ENCODE measurements around the gene TTC31.
"Not testable (repeated sequence)": the region's sequence is repeated elsewhere in the genome, so short reads cannot be mapped to it uniquely, and the experiment has no call there.

The TTC31 gene

DNA sequence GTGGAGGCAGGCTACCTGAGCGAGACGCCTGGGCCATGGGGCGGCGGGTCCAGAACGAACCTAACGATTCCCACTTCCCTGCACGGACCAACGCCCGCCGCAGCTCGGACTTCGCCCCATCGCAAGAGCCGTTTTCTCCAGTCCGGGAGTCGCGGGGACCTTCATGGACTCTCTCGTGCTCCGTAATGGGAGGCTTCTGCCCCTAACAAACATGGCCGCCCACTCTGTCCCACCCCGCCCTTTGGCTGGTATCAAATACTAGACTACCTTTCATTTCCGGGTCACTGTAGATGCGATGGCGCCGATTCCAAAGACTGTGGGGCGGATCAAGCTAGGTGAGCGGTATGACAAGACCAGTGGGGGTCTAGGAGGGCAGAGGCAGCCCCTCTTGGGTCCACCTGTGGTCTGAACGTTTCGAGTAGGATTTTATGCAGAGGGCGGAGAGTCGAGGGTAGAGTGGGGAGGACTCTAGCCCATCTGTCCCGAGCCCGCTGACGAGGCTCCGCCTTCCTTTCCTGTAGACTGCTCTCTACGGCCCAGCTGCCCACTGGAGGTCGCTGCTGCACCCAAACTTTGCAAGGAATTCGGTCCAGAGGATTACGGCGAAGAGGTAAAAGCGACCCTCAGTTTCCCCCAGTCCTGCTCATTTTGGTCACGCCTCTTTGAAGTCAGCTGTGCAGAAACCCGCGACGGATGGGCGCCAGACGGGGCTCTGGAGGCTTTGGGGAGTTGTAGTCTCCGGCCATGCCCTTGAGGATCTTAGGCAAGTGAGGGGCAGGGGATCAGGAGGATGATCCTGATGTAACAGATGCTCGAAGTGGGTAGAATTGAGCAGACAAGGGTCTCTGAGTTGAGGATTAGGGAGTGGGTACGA, at the start of gene TTC31, which contains the start of gene CCDC142:
TTC31 (plus strand) TSS at position 281 of the 874 bp plus-strand sequence; CDS start at position 296, 15 bp downstream.
CCDC142 (minus strand) TSS at position 198 of the 874 bp plus-strand sequence; CDS start at position 37, 161 bp downstream.
- peak; percentile 57 for FAIRE-seq

DNA sequence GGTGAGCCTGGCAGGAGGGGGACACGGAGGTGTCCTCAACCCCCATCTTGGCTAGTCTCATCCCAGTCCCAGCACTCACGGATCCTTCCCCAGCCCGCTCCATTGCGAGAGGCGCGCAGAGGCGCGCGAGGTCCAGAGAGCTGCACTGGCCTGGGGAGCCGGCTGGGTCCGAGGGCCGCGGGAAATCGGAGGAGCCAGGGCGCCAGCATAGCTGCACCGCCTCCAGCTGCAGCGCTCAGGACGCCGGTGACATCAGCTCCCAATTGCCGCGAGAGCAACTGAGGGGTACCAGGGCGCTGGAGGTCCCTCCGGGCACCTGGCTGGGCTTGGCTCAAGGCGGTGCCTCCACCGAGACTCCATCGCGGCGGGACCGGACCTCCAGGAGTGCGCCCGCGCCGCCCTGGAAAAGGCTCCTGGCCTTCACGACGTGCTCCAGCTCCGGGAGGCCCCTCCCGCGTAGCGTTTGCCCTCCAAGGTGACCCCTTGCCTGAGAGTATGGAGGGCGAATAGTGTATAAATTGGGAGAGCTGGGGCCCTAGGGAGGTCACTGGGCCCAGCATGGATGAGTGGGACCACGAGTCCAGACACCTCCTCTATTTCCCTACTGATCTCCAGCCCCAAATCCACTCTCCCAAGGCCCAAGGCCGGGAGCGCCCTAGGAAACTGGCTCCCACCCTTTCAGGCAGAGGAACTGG, 46.6 kb upstream of the TTC31 start:
- FAIRE-seq = no peak

DNA sequence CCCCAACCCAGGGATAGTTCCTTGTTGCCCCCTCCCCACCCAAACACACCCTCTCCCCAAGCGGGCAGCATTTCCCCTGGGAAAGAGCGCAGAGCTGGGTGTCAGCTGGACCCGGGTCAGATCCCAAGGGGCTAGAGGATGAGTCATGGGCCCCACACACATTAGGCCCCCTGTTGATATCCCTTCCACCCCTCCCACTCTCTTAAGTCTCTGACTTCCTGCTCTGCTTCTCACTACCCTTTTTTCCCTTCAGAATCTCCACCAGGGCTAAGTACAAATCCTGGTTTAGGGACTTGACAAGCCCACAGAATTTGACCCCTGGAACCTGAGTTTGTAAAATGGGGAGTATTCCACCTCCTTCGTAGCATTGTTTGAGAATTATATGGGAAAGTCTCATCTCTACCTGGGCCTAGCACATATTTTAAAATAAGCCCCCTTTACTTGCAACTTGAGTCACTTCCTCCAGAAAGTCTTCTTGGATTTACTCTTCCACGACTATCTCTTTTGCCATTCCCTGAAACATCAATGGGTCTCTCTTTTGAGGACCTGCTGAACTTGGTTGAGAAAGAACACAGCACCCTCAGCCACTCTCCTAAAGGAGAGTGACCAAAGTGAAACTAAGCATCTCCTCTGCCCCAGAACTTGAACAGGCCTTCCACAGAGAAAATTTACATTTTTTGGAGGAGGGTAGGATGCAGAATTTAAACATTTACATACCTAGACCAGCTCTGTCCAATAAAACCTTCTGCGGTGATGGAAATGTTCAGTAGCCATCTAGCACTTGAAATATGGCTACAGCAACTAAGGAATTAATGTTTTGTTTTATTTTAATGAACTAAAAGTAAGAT, 45.8 kb upstream of the TTC31 start:
- no peak for FAIRE-seq

DNA sequence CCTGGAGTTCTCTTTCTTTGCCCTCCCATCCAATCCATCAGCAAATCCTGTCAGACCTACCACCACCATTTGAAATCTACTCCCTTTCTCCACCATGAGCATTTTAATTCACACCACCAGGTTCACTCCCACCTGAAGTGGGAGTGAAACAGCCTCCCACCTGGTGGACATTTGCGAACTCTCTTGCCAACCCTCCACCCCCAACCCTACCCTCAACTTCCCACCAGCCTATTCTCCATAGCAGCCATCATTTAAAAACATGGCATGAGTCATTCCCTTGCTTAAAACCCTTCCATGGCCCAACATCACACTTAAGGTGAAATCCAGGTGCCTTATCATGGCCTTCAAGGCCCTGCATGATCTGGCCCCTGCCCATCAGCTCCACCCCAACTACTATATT, 44.6 kb upstream of the TTC31 start:
- no peak for FAIRE-seq

DNA sequence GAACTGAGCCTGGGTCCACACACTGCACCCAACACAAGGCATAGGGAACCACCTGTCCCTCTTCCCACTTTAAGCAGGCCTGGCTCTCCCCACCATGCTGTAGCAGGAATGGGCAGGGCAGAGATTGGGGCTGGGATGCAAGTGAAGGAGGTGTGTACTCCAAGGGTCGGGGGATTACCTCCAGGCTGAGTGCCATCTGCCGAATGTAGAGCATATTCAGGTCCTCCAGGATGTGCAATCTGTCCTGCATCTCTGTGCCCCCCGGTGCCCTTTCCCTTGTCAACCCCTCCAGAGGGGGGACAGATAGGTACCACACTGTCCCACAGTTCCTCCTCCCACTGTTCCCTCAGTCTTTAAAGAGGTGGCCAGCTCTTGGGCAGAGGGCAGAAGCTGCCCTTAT, 43.5 kb upstream of the TTC31 start:
- FAIRE-seq = no peak

DNA sequence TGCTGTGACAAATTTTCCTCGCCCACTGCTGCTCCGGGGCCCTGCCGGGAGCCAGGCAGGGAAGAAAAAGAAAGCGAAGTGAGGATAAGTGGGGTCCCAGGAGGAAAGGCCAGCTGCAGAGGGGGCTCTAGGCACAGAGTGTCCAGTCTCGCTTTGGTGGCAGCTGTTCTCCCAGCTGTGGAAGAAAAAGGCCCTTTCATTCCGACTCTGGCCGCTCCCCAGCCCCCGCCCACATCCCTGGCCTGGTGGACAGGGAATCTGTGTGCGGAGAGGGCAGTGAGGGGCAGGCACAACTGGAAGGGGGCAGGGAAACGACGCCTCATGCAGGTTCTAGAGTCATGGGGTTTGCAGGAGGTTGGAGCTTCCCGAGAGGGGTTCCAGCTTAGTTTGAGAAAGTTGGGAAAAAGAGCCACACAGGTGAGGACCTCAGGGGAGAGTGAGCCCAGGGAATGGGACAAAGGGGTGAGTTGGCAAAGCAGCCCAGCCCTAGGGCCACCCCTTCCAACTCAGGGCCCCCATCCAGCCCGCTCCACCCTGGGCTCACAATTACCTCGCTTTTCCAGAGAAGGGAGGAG, 43.0 kb upstream of the TTC31 start:
- FAIRE-seq = no peak

DNA sequence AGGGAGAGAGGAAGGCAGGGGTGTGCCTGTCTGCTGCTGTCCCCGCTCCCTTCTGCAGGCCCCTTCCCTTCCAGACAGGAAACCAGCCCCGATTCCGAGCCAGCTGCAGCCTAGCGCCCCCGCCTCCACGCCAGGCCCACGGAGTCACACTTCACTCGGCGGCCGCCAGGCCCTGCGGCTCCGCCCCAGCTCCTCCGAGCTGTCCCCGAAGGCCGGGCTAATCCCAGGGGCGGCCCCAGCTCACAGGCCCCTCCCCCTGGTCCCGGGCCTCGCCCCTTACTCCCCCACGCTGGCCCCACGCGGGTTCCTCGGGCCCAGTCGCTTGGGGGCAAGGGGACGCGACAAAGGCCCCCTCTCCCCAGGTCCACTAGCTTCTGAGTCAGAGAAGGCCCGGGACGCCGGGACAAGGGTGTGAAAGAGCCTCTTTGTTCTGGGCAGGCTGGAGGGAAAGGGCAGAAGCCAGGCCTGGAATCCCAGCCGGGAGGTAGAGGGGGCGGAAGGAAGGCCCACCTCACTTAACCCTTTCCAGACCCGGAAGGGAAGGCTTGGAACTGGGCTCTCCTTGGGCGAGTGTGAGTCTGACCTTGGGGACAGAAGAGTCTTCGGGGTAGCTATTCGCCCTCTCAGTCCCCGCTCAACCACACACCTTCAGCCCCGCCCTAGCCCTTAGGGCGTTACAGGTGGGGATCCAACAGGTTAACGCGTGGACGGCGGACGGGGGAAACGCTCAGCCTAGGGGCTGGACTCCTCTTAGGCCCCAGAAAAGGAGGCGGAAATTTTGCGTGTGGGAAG, 42.3 kb upstream of the TTC31 start:
- FAIRE-seq = no peak

DNA sequence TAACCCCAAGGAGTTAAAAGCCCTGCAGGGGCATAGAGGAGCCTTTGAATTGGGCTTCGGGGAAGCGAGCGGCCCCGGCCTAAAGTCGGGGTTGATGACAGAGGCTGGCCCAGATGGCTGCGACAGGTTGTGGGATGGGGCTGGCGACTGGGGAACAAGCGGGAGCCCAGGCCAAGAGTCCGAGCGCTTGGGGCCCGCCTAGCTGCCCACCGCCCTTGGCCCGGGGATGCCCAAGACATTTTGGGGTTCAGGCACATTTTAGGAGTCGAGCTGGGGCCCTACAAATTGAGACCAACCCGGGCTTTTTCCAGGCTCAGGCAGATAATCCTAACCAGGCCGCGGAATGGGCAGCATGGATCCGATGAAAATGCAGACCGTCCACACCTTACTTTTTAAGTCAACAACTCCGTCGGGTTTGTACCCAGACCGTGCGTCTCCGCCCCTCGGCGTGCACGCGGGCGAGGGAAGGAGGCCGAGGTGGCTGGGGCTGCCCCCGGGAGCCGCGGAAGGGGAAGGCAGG, 41.7 kb upstream of the TTC31 start:
- FAIRE-seq = no peak

DNA sequence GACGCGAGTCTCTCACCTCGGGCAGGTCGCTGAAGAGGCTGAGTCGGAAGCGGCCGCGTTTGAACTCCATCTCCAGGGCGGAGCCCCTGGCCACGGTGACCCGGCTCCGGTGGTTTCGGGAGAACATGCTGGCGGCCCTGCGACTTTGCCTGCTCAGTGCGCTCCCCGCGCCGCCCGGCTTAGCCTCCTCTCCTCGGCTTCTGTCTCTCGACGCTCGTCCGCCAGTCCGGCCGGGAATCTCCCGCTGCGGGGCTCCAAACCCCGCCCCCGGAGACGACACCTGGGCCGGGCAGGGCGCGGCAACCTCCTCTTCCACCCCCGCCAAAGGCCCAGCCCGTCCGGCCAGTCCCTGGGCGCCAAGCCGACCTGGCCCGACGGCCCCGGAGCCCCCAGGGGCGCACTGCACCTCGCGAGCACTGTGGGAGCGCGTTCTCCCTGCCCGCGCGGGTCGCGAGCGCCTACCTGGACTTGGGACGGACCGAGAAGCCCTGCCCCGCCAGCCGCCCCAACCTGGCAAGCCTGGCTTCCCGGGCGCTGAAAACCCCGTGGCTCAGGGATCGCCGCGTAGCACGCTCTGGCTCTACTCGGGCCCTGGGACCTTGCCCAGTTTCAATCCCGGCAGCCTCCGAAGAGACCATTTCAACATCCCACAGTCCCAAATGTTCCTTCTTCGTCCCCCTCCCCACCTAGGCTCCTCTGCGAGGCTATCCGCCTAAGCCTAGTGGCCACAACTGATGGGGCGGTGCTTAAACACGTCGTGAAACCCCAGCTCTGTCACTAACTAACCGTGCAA, 41.0 kb upstream of the TTC31 start, which contains the start of gene RTKN:
RTKN (minus strand) TSS at position 248 of the 793 bp plus-strand sequence; CDS start at position 127, 121 bp downstream.
- FAIRE-seq = no peak

DNA sequence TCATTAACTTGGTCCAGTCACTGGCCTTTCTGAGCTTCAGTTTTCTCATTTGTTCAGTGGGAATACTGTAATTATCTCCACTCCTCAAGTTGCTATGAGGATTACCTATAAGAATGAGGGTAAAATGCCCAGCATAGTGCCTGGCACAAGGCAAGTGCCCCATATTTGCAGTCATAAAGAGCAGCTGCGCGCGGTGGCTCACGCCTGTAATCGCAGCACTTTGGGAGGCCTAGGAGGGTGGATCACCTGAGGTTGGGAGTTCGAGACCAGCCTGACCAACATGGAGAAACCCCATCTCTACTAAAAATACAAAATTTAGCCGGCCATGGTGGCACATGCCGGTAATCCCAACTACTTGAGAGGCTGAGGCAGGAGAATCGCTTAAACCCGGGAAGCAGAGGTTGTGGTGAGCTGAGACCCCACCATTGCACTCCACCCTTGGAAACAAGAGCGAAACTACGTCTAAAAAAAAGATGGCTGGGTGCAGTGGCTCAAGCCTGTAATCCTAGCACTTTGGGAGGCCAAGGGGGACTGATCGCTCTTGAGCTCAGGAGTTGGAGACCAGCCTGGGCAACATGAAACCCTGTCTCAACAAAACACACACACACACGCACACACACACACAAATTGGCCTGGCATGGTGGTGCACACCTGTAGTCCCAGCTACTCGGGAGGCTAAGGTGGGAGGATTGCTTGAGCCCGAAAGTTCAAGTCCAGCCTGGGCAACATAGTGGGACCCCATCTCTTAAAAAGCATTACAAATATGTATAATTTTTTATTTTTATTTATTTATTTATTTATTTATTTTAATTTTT, 40.2 kb upstream of the TTC31 start:
- not testable (repeated sequence) for FAIRE-seq

DNA sequence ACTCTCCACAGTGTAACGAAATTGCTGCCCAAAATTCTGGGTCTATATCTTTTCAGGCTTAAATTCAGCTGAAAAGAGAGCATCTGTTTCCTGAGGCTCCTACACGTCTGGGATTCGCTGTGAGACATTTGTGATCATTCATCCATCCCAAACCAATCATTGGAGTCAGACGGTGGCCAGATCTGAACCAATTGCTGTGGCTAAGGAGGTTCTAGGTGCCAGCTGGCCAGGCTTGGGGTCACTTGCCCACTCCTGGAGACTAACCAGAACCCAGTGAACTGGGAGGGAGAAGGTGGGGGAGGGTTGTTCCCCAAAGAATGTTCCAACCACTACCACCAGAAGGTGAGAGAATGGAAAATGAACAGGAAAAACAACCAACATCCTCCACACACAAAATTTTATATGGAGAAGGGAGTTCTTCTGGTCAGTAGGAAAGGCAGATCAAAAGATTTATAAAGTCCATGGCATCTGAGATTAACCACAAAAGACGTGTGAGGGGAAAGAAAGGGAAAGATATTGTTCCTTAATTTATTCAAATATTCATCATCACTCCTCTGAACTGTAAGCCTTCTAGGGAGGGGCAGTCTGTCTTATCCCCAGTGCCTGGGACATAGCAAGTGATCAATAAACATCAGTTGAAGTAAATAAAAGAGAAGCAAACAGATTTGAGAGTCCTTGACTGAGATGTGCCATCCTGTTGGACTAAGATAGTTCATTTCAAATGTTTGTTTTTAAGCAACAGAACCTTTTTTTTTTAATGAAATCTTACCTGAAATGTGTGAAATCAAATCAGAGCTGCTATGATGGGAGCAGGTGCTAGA, 38.2 kb upstream of the TTC31 start:
- no peak for FAIRE-seq

DNA sequence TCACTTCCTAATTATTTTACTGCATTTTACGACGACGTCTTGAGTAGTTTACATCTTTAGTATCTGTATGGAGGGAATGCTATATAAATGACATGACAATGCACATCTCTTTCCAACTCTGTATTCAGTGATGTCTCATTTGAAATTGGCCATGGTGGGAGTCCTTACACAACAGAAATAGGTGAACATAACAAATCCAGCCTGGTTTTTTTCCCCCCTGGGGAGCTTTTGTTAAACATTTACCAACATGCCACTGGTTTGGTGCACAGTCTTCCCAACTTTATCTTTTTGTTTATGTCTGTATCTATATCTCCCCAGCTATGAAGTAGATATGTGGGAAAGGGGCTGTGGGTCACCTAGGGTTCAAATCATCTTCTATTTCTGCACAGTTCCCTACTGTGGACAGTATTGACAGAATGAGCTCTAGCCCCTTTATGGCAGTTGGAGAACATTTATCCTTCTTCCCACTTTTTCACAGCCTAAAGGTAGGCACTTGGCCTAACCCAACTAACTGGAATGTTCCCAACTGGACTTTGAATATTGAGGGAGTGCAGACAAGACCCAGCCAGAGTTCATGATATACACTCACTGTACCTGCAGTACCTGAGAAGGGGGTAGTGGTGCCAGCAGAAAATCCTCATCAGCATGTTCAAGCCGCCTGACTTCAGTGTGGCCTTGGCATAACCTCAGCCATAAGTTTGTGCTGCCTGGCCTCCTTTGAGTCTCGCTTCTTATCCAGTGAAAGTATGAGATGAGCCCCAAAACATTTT, 35.5 kb upstream of the TTC31 start:
- no peak for FAIRE-seq

DNA sequence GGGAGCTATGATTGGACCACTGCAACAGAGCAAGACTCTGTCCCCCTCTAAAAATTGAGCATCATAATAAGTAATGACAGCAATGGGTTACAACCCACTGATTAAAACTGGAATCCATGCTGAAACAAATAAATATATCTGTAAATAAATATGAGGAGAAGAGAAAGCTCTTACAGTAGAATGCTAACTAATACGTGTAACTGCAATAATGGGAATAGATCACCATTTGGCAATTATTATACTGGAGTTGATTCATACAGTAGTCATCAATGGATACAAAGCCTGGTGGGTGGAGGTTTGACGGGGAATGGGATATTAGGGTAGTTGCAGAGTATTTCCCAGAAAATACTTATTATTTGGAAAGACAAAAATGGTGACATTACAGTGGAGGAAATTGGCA, 34.1 kb upstream of the TTC31 start:
- no peak for FAIRE-seq

DNA sequence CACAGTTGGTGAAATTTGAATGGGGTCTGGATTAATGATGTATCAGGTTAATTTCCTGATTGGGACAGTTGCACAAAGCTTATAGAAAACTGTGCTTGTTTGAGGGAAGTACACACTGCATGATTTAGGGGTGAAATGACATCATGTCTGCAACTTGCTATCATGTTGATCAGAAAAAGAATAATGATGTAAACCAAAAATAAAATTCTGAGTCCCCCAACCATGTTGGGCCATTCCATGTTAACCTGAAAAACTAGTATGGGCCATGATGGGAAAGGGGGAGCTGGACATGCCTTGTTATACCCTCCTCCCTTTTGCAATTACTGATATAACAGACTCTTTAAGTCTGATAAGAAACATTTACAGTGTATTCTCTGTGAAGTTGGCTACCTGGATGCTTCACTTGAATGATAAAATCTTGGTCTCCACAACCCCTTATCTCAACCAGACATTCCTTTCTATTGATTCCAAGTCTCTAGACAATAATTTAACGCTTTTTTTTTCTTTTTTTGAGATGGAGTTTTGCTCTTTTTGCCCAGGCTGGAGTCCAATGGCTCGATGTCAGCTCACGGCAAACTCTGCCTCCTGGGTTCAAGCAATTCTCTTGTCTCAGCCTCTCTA, 32.2 kb upstream of the TTC31 start:
- no peak for FAIRE-seq

DNA sequence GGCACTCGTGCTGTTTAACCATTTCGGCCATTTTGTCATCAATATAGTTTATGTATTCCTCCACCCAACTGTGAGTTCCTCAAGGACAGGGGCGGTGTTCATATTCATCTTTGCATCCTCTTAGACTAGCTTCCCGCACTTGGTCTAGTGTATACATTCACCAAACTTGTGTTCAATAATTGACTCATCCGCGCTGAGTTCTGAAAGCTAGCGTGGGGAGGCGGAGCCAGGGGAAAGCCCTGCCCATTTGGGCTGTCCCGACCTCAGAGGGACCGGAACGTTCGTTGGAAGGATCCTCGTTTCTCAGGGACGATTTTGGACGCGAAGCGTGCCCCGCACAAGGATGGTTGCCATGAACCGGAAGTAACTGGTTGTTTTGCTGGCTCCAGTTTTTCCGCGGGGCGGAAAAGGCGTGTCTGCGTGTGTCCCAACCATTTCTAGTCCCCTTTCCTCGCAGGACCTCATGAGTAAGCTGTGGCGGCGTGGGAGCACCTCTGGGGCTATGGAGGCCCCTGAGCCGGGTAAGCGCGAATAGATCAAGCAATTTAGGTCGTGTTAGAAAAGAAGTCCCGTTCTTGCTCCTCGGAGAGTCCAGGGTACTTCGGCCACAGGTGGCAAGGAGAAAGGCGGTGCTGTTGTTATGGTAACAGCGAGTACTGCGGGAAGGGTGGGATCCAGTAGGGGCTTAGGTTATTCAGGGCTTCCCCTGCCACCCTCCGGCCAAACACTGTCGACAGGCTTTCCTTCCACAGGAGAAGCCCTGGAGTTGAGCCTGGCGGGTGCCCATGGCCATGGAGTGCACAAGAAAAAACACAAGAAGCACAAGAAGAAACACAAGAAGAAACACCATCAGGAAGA, 28.0 kb upstream of the TTC31 start, which contains the start of gene INO80B:
INO80B (plus strand) TSS at position 434 of the 858 bp plus-strand sequence; CDS start at position 464, 30 bp downstream.
- peak; percentile 92 for FAIRE-seq

DNA sequence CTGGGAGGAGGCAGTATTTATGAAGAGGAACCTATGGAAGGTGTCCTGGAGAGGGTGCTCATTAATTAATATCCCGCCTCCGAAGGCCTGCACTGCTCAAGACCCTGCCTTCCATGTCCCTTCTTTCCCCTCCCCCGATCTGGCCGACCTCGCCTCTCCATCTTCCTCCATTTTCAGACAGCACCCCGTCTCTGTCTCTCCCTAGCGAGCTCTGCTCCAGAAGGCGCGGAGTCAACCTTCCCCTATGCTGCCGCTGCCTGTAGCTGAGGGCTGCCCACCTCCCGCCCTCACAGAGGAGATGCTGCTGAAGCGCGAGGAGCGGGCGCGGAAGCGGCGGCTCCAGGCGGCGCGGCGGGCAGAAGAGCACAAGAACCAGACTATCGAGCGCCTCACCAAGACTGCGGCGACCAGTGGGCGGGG, 25.7 kb upstream of the TTC31 start:
- no peak for FAIRE-seq
